K562 (cell line): ENCODE data around the gene WASF2. TPM values are rescaled to one million over a fixed set of nuclear protein-coding genes. Genes with fewer than 3 reads are reported as not detected.
A peak's percentile ranks its signal among the peaks of the same experiment; 100 is the strongest.

Experiments
- ATAC-seq: fragments of 200-7000 bp; cut with Tn5 transposase; 3 replicates; pipeline ENCODE4 v1.9.1; 2020; ENCODE audit warnings: moderate library complexity
- BruUV-seq: library from RNA; stranded (reverse); fragments of 400-500 nt; replicated peaks from 2 replicates; lab custom pipeline; 2021; lab: Mats Ljungman, UMichigan
- CTCF ChIA-PET: fragments of 300-600 bp; formaldehyde crosslinking; extraction: SDS; loops from one replicate; lab custom pipeline; 2021; ENCODE audit warnings: low intra/inter-chr PET ratio; lab: Yijun Ruan, JAX
- POLR2A ChIA-PET: fragments of 300-600, 350-650 bp; sonication (Branson Sonifier 250); formaldehyde crosslinking; extraction: SDS; loops from one replicate; lab custom pipeline; 2021; ENCODE audit warnings: antibody characterized with exemption, inconsistent platforms; lab: Yijun Ruan, JAX
- DNase-seq, 4 experiments: peaks; one replicate each; pipeline versions ENCODE4 v3.0.0 to v3.0.0-alpha.2; 2011 to 2018; ENCODE audit warnings: low spot score in 3 of 4, mixed read lengths in 3 of 4; ENCODE audit errors: extremely low read depth in 1 of 4
- FAIRE-seq: peaks from 2 replicates; lab custom pipeline; 2011; peaks lifted over from hg19 to GRCh38; lab: Jason Lieb, UNC
- H2AFZ ChIP-seq: 2 replicates; pipeline ENCODE4 v1.6.0; 2011; ENCODE audit warnings: low read depth, low read length, control low read depth, inconsistent platforms
- H3K27ac ChIP-seq: fragments of 200-600 bp; 3 replicates; pipeline ENCODE4 v1.8.0; 2011; ENCODE audit warnings: low read depth, mild to moderate bottlenecking, control low read depth, inconsistent platforms, low read length, moderate library complexity, mixed read lengths; ENCODE audit errors: extremely low read depth
- H3K27me3 ChIP-seq, 2 experiments: fragments of 300-600 bp in 1 of 2; 2 replicates in 1 of 2; 3 replicates in 1 of 2; pipeline versions ENCODE4 v1.6.0 to v1.8.0; 2011; ENCODE audit warnings: inconsistent platforms in 2 of 2, low read length in 2 of 2, mild to moderate bottlenecking in 1 of 2, mixed read lengths in 1 of 2, moderate library complexity in 1 of 2; ENCODE audit not compliant: control insufficient read depth in 2 of 2, insufficient read depth in 2 of 2
- H3K36me3 ChIP-seq: fragments of 300-600 bp; 3 replicates; pipeline ENCODE4 v1.8.0; 2011; ENCODE audit warnings: mild to moderate bottlenecking, low read length, inconsistent platforms; ENCODE audit not compliant: control insufficient read depth, insufficient read depth
- H3K4me1 ChIP-seq, 2 experiments: fragments of 200-600 bp in 1 of 2; replicated peaks in 1 of 2; 2 replicates in 1 of 2; 3 replicates in 1 of 2; pipeline versions ENCODE4 v1.5.1 to v1.8.0; 2011; ENCODE audit warnings: inconsistent platforms in 2 of 2, low read length in 2 of 2, mild to moderate bottlenecking in 1 of 2, mixed read lengths in 1 of 2, moderate library complexity in 1 of 2; ENCODE audit not compliant: control insufficient read depth in 2 of 2, insufficient read depth in 2 of 2
- H3K4me2 ChIP-seq: 2 replicates; pipeline ENCODE4 v1.6.1; 2011; ENCODE audit warnings: low read length, control low read depth, inconsistent platforms, mixed read lengths; ENCODE audit not compliant: insufficient read depth
- H3K4me3 ChIP-seq: fragments of 200-600 bp; sonication (generic), shearing (Covaris generic); 2 replicates; pipeline ENCODE4 v1.5.1; 2016; ENCODE audit warnings: control low read depth, inconsistent platforms
- H3K79me2 ChIP-seq: fragments of 200-600 bp; 3 replicates; pipeline ENCODE4 v1.8.0; 2011; ENCODE audit warnings: low read length, inconsistent platforms; ENCODE audit not compliant: control insufficient read depth, insufficient read depth
- H3K9ac ChIP-seq, 2 experiments: 2 replicates each; pipeline versions ENCODE4 v1.6.0 to v1.6.1; 2011; ENCODE audit warnings: low read depth in 2 of 2, low read length in 2 of 2, control low read depth in 1 of 2, inconsistent platforms in 1 of 2, mild to moderate bottlenecking in 1 of 2, mixed read lengths in 1 of 2; ENCODE audit not compliant: insufficient read depth in 1 of 2
- H3K9me1 ChIP-seq: one replicate; pipeline ENCODE4 v1.6.0; 2011; ENCODE audit warnings: inconsistent platforms, mild to moderate bottlenecking, low read length, moderate library complexity; ENCODE audit not compliant: control insufficient read depth, insufficient read depth
- H3K9me3 ChIP-seq: replicated peaks from 2 replicates; pipeline ENCODE4 v1.5.1; 2011; ENCODE audit warnings: low read depth, low read length, inconsistent platforms; ENCODE audit not compliant: control insufficient read depth, insufficient read depth
- H4K20me1 ChIP-seq: replicated peaks from 2 replicates; pipeline ENCODE4 v1.6.1; 2011; ENCODE audit warnings: low read length, inconsistent platforms, mixed read lengths; ENCODE audit not compliant: control insufficient read depth, insufficient read depth
- BCOR ChIP-seq: fragments of 450-650 bp; IDR thresholded peaks from 2 replicates; pipeline ENCODE4 v1.6.1; 2016
- ELF1 ChIP-seq: fragments of 200-800 bp; sonication (Bioruptor generic); IDR thresholded peaks from 2 replicates; pipeline ENCODE4 v1.6.1; 2016; ENCODE audit warnings: missing genetic modification characterization, missing compliant biosample characterization
- FOXJ3 ChIP-seq: sonication (generic); formaldehyde crosslinking; IDR thresholded peaks from 2 replicates; pipeline ENCODE4 v1.4.0; 2020; ENCODE audit warnings: mild to moderate bottlenecking, missing genetic modification reagents
- HDAC2 ChIP-seq: fragments of 450-650 bp; IDR thresholded peaks from 2 replicates; pipeline ENCODE4 v1.6.1; 2016; ENCODE audit warnings: mild to moderate bottlenecking
- RCOR1 ChIP-seq, 2 experiments: IDR thresholded peaks; 2 replicates each; pipeline ENCODE4 v1.6.1; 2012; ENCODE audit warnings: low read depth in 2 of 2, low read length in 2 of 2, borderline replicate concordance in 1 of 2, improper control_type of control experiment in 1 of 2
- SMARCA5 ChIP-seq: fragments of 450-650 bp; IDR thresholded peaks from 2 replicates; pipeline ENCODE4 v1.6.1; 2016
- WGBS: fragments of 100-300 bp; shearing (Covaris generic); methylation state at CpG from one replicate; pipeline ENCODE4 v1.1.6; 2016; ENCODE audit warnings: low coverage, mixed read lengths; ENCODE audit not compliant: insufficient coverage; ENCODE audit errors: missing lambda C conversion rate; 5-methylcytosine and 5-hydroxymethylcytosine counted together
- in situ Hi-C: fragments of 300-500 bp; cut with MboI; formaldehyde crosslinking; loops from 4 replicates; pipeline ENCODE4 v1.15.0; 2018; ENCODE audit warnings: inconsistent platforms, mixed read lengths
- intact Hi-C: fragments of 100-400 bp; cut with micrococcal nuclease; formaldehyde crosslinking; loops from 2 replicates; pipeline ENCODE4 v1.14.2; 2022
- polyA plus RNA-seq, 8 experiments: library from polyadenylated mRNA; depleted of rRNA in 4 of 8; stranded (reverse) in 5 of 8; unstranded in 3 of 8; fragments of >200 nt; fragmentation: Nextera tagmentation in 2 of 8; fragmentation: Illumina TruSeq in 1 of 8; extraction: Ambion mirVana in 2 of 8; extraction: Trizol in 1 of 8; gene quantifications; 2 replicates each; pipeline versions ENCODE4 v1.2.1 to v1.2.3, GENCODE V29; 2011 to 2014; ENCODE audit warnings: inconsistent platforms in 1 of 8, missing spikeins in 1 of 8
- total RNA-seq, 7 experiments: library from RNA; depleted of rRNA in 6 of 7; stranded (reverse); fragments of >200 nt in 6 of 7; fragmentation: Illumina TruSeq in 2 of 7; extraction: Trizol in 2 of 7; gene quantifications; 2 replicates each; pipeline versions ENCODE4 v1.2.1 to v1.2.3, GENCODE V29; 2011 to 2021; ENCODE audit warnings: low replicate concordance in 1 of 7

The WASF2 gene
- total and polyA plus RNA-seq, 9 of the 15 experiments (the other 6 are each of a cell fraction or from before 2014, with no cell fraction given), result 8.2 to 163 (median 31.2) TPM

DNA sequence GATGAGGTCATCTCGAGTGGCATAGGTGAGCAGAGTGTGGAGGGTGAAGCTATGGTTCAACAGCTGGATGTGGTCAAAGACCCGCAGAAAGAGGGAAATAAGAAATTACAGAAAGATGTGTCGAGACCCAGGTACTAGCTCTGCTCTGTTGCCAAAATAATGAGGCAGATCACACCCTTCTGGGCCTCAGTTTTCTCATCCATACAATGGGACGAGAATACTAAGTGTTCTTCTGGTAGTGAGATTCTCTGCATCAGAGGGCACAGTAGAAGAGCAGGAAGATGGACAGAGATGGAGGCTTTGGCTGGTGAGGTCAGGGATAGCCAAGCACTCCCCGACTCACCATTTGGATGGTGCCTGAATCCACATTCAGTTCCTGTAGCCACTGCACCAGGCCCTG is 134.3 kb downstream of the WASF2 start:
- Histone ChIP-seq H3K79me2 (no peaks in the 10 kb centered on the region), H3K4me3 (no peak overlapping the region), H4K20me1 (0 out of 2 replicates have a peak, but pooled peaks cover 10% of the 10 kb centered on the region), H3K36me3 (peaks cover 12% of the 10 kb centered on the region; the same call in 2 of the 3 replicates), H3K9me1 (no peaks in the 10 kb centered on the region), H3K9me3 (no peaks in the 10 kb centered on the region), H3K27me3 (no peaks in the 10 kb centered on the region), H3K4me1 (peaks cover 20 to 53% of the 10 kb centered on the region in 2 experiments), H3K4me2 (no peak overlapping the region), H2AFZ (no peak overlapping the region), H3K9ac (peak overlapping the region in 1 of 2 experiments; percentile 53; a peak in 2 of 4 replicates), H3K27ac (no peak overlapping the region)
- ChIA-PET POLR2A (interaction anchor here (0.6 to 1.4 kb wide), 2 partner anchors 11 to 241 kb away, joined by 3 to 6 read pairs; partner anchors contain the start of gene MAP3K6), CTCF (no interaction called here)
- 46% methylated on average over 5 of the region's 5 CpGs for WGBS
- intact Hi-C loops (loop anchor here (5.0 kb wide), 2 partner anchors 37 to 53 kb away; partner anchors contain the start of gene GPR3), in situ Hi-C loops (no loop called here)
- no TSS peak for BruUV-seq
- no peak for DNase-seq
- TF ChIP-seq BCOR (peak; percentile 90), RCOR1 (IDR thresholded peaks at IDR 0.05; ENCODE audit: borderline replicate concordance in 1 of 2, low read depth in 2 of 2, low read length in 2 of 2) (0 out of 4 replicates have a peak, but pooled peaks of 1 of the 2 experiments have one; percentile 28), FOXJ3 (CRISPR knock-in tag) (no peak), ELF1 (no peak), SMARCA5 (peak; percentile 54; the same call in 1 of the 2 replicates), HDAC2 (peak; percentile 32; the same call in 1 of the 2 replicates)
- no peak for ATAC-seq
- no peak for FAIRE-seq

Other genes with a start within 250 kb of the WASF2 start
Only the 7 nearest of the 10 such genes appear.
- 3.9 and 4.7 TPM in 2 replicates for gene SYTL1, start 148.1 kb downstream of the WASF2 start, total RNA-seq (2014; rRNA removed)
- gene SYTL1, start 148.1 kb downstream of the WASF2 start, total RNA-seq (2014; rRNA removed; fragmentation: Illumina TruSeq; extraction: Trizol), result 0.55 and 0.57 TPM in 2 replicates
- 1.7 and 2.2 TPM in 2 replicates for gene SYTL1, start 148.1 kb downstream of the WASF2 start, total RNA-seq (2015; rRNA removed; fragmentation: Illumina TruSeq; extraction: Trizol)
- gene SYTL1, start 148.1 kb downstream of the WASF2 start, total RNA-seq (2021), result 6.0 and 9.3 TPM in 2 replicates
- gene SYTL1, start 148.1 kb downstream of the WASF2 start, polyA plus RNA-seq (2011; rRNA removed), result 3.8 and 12.3 TPM in 2 replicates
- 0.91 and 1.9 TPM in 2 replicates for gene SYTL1, start 148.1 kb downstream of the WASF2 start, polyA plus RNA-seq (2014; fragmentation: Illumina TruSeq; extraction: Trizol)
- under 1 TPM; 0.04 to 0.27 TPM for gene SYTL1, start 148.1 kb downstream of the WASF2 start, polyA plus RNA-seq (2014; fragmentation: Nextera tagmentation; extraction: Ambion mirVana)
- 5.9 and 8.6 TPM in 2 replicates for gene SYTL1, start 148.1 kb downstream of the WASF2 start, polyA plus RNA-seq (2014; rRNA removed)
- 10.1 and 14.7 TPM in 2 replicates for gene MAP3K6, start 123.2 kb downstream of the WASF2 start, total RNA-seq (2014; rRNA removed)
- gene MAP3K6, start 123.2 kb downstream of the WASF2 start, total RNA-seq (2014; rRNA removed; fragmentation: Illumina TruSeq; extraction: Trizol), result 5.0 and 6.2 TPM in 2 replicates
- gene MAP3K6, start 123.2 kb downstream of the WASF2 start, total RNA-seq (2015; rRNA removed; fragmentation: Illumina TruSeq; extraction: Trizol), result 7.6 and 9.5 TPM in 2 replicates
- gene MAP3K6, start 123.2 kb downstream of the WASF2 start, total RNA-seq (2021), result 18.1 and 21.9 TPM in 2 replicates
- gene MAP3K6, start 123.2 kb downstream of the WASF2 start, polyA plus RNA-seq (2011; rRNA removed), result 4.7 and 13.2 TPM in 2 replicates
- gene MAP3K6, start 123.2 kb downstream of the WASF2 start, polyA plus RNA-seq (2014; fragmentation: Illumina TruSeq; extraction: Trizol), result 7.0 and 9.0 TPM in 2 replicates
- gene MAP3K6, start 123.2 kb downstream of the WASF2 start, polyA plus RNA-seq (2014; fragmentation: Nextera tagmentation; extraction: Ambion mirVana), result 1 to 10 TPM in 1 of 2 experiments, under 1 TPM in 1; 0.99 to 1.5 TPM
- 8.2 and 12.9 TPM in 2 replicates for gene MAP3K6, start 123.2 kb downstream of the WASF2 start, polyA plus RNA-seq (2014; rRNA removed)
- gene FCN3, start 115.3 kb downstream of the WASF2 start, total RNA-seq (2014; rRNA removed), result not detected in 2 replicates
- not detected in 2 replicates for gene FCN3, start 115.3 kb downstream of the WASF2 start, total RNA-seq (2014; rRNA removed; fragmentation: Illumina TruSeq; extraction: Trizol)
- not detected in 2 replicates for gene FCN3, start 115.3 kb downstream of the WASF2 start, total RNA-seq (2015; rRNA removed; fragmentation: Illumina TruSeq; extraction: Trizol)
- gene FCN3, start 115.3 kb downstream of the WASF2 start, total RNA-seq (2021), result 0.31 and 0.49 TPM in 2 replicates
- gene FCN3, start 115.3 kb downstream of the WASF2 start, polyA plus RNA-seq (2011; rRNA removed), result 0.15 TPM in 1 of 2 replicates, not detected in the other
- not detected in 2 replicates for gene FCN3, start 115.3 kb downstream of the WASF2 start, polyA plus RNA-seq (2014; fragmentation: Illumina TruSeq; extraction: Trizol)
- gene FCN3, start 115.3 kb downstream of the WASF2 start, polyA plus RNA-seq (2014; fragmentation: Nextera tagmentation; extraction: Ambion mirVana), result not detected
- gene FCN3, start 115.3 kb downstream of the WASF2 start, polyA plus RNA-seq (2014; rRNA removed), result not detected in 2 replicates
- 0.29 and 0.45 TPM in 2 replicates for gene CD164L2, start 106.8 kb downstream of the WASF2 start, total RNA-seq (2014; rRNA removed)
- gene CD164L2, start 106.8 kb downstream of the WASF2 start, total RNA-seq (2014; rRNA removed; fragmentation: Illumina TruSeq; extraction: Trizol), result 0.18 TPM in 1 of 2 replicates, not detected in the other
- 0.14 and 0.19 TPM in 2 replicates for gene CD164L2, start 106.8 kb downstream of the WASF2 start, total RNA-seq (2015; rRNA removed; fragmentation: Illumina TruSeq; extraction: Trizol)
- 0.49 and 0.72 TPM in 2 replicates for gene CD164L2, start 106.8 kb downstream of the WASF2 start, total RNA-seq (2021)
- 0.92 and 2.8 TPM in 2 replicates for gene CD164L2, start 106.8 kb downstream of the WASF2 start, polyA plus RNA-seq (2011; rRNA removed)
- gene CD164L2, start 106.8 kb downstream of the WASF2 start, polyA plus RNA-seq (2014; fragmentation: Illumina TruSeq; extraction: Trizol), result 0.31 and 0.65 TPM in 2 replicates
- under 1 TPM in 1 of 2 experiments, not detected in 1; 0.08 TPM for gene CD164L2, start 106.8 kb downstream of the WASF2 start, polyA plus RNA-seq (2014; fragmentation: Nextera tagmentation; extraction: Ambion mirVana)
- 0.63 and 0.91 TPM in 2 replicates for gene CD164L2, start 106.8 kb downstream of the WASF2 start, polyA plus RNA-seq (2014; rRNA removed)
- 3.7 and 6.2 TPM in 2 replicates for gene GPR3, start 97.5 kb downstream of the WASF2 start, total RNA-seq (2014; rRNA removed)
- 2.9 and 3.4 TPM in 2 replicates for gene GPR3, start 97.5 kb downstream of the WASF2 start, total RNA-seq (2014; rRNA removed; fragmentation: Illumina TruSeq; extraction: Trizol)
- gene GPR3, start 97.5 kb downstream of the WASF2 start, total RNA-seq (2015; rRNA removed; fragmentation: Illumina TruSeq; extraction: Trizol), result 3.5 and 3.7 TPM in 2 replicates
- 10.9 and 11.0 TPM in 2 replicates for gene GPR3, start 97.5 kb downstream of the WASF2 start, total RNA-seq (2021)
- gene GPR3, start 97.5 kb downstream of the WASF2 start, polyA plus RNA-seq (2011; rRNA removed), result 8.2 and 19.3 TPM in 2 replicates
- gene GPR3, start 97.5 kb downstream of the WASF2 start, polyA plus RNA-seq (2014; fragmentation: Illumina TruSeq; extraction: Trizol), result 10.1 and 11.6 TPM in 2 replicates
- under 1 TPM; 0.24 to 0.59 TPM for gene GPR3, start 97.5 kb downstream of the WASF2 start, polyA plus RNA-seq (2014; fragmentation: Nextera tagmentation; extraction: Ambion mirVana)
- gene GPR3, start 97.5 kb downstream of the WASF2 start, polyA plus RNA-seq (2014; rRNA removed), result 11.5 and 14.9 TPM in 2 replicates
- gene AHDC1, start 114.0 kb upstream of the WASF2 start, total RNA-seq (2014; rRNA removed), result 7.9 and 12.5 TPM in 2 replicates
- 3.6 and 4.6 TPM in 2 replicates for gene AHDC1, start 114.0 kb upstream of the WASF2 start, total RNA-seq (2014; rRNA removed; fragmentation: Illumina TruSeq; extraction: Trizol)
- 4.7 and 4.8 TPM in 2 replicates for gene AHDC1, start 114.0 kb upstream of the WASF2 start, total RNA-seq (2015; rRNA removed; fragmentation: Illumina TruSeq; extraction: Trizol)
- gene AHDC1, start 114.0 kb upstream of the WASF2 start, total RNA-seq (2021), result 36.4 and 37.8 TPM in 2 replicates
- gene AHDC1, start 114.0 kb upstream of the WASF2 start, polyA plus RNA-seq (2011; rRNA removed), result 3.1 and 4.2 TPM in 2 replicates
- 5.4 and 9.5 TPM in 2 replicates for gene AHDC1, start 114.0 kb upstream of the WASF2 start, polyA plus RNA-seq (2014; fragmentation: Illumina TruSeq; extraction: Trizol)
- under 1 TPM; 0.21 to 0.59 TPM for gene AHDC1, start 114.0 kb upstream of the WASF2 start, polyA plus RNA-seq (2014; fragmentation: Nextera tagmentation; extraction: Ambion mirVana)
- 8.5 and 9.0 TPM in 2 replicates for gene AHDC1, start 114.0 kb upstream of the WASF2 start, polyA plus RNA-seq (2014; rRNA removed)
- not detected in 2 replicates for gene FGR, start 145.0 kb upstream of the WASF2 start, total RNA-seq (2014; rRNA removed)
- gene FGR, start 145.0 kb upstream of the WASF2 start, total RNA-seq (2014; rRNA removed; fragmentation: Illumina TruSeq; extraction: Trizol), result not detected in 2 replicates
- not detected in 2 replicates for gene FGR, start 145.0 kb upstream of the WASF2 start, total RNA-seq (2015; rRNA removed; fragmentation: Illumina TruSeq; extraction: Trizol)
- 0.11 and 0.38 TPM in 2 replicates for gene FGR, start 145.0 kb upstream of the WASF2 start, total RNA-seq (2021)
- gene FGR, start 145.0 kb upstream of the WASF2 start, polyA plus RNA-seq (2011; rRNA removed), result 0.04 TPM in 1 of 2 replicates, not detected in the other
- not detected in 2 replicates for gene FGR, start 145.0 kb upstream of the WASF2 start, polyA plus RNA-seq (2014; fragmentation: Illumina TruSeq; extraction: Trizol)
- not detected for gene FGR, start 145.0 kb upstream of the WASF2 start, polyA plus RNA-seq (2014; fragmentation: Nextera tagmentation; extraction: Ambion mirVana)
- gene FGR, start 145.0 kb upstream of the WASF2 start, polyA plus RNA-seq (2014; rRNA removed), result not detected in 2 replicates